HG03457 (cell line): ENCODE measurements around the gene DLG2.
"Not testable (repeated sequence)": the region's sequence is repeated elsewhere in the genome, so short reads cannot be mapped to it uniquely, and the experiment has no call there.

Experiments
- ATAC-seq: cut with Tn5 transposase; IDR thresholded peaks from one replicate; pipeline ENCODE4 v1.9.1; 2021; ENCODE audit warnings: moderate number of reproducible peaks; ENCODE audit not compliant: unreplicated experiment

Gene DLG2

DNA sequence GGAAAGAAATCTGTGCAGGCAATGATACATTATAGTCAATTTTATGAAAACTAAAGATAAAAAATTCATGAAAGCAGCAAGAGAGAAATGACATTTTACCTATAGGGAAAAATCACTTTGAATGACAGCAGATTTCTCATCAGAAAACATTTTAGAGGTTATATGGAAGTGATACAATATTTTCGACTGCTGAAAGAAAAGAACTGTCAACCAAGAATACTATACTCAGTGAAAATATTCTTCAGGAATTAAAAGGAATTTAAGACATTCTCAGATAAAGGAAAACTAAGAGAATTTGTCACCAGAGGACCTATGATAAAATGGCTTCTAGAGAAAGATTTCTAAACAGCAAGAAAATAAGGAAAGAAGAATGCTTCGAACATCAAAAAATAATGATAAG is 820.8 kb downstream of the DLG2 start:
- ATAC-seq, result no peak

DNA sequence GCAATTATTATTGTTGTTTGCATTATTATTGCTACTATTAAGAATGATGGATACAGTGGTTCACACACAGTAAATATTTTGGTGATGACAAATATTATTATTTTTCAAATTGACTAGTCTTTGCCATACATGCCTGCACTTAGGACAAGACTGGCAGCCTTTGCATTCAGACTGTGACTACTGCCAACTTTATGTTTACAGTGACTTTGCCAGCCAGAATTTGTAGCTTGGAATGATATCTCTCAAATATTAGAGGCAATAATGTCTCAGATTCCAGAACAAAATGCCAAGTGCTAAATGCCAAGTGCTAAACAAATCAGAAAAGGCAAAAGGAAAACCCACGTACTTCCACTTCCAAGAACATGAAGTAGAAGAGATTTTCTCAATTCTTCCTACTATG is 823.1 kb downstream of the DLG2 start:
- no peak for ATAC-seq

DNA sequence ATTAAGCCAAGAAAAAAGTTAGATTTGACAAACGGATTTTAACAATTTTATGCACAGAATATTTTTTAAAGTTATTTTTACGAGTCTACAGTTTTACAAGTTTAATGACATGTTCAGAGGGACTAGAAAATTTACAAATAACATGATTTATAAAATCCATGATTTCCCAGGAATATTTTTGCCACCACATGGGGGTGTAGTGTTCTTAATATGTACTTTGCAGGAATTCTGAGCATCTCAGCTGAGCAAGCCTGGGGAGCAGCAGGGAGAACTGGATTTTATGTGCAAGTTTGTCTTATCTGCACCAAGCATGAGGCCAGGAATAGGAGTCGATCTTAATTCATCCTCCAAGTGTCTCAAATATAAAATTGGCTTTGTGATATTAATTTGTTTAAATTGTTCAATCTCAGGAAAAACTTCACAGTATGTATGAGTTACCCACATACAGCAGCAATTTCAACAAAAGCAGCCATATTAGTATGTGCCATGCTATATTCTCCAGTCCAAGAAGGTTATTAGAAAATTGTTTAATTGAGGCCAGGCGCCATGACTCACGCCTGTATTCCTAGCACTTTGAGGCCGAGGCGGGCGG is 826.3 kb downstream of the DLG2 start:
- no peak for ATAC-seq

DNA sequence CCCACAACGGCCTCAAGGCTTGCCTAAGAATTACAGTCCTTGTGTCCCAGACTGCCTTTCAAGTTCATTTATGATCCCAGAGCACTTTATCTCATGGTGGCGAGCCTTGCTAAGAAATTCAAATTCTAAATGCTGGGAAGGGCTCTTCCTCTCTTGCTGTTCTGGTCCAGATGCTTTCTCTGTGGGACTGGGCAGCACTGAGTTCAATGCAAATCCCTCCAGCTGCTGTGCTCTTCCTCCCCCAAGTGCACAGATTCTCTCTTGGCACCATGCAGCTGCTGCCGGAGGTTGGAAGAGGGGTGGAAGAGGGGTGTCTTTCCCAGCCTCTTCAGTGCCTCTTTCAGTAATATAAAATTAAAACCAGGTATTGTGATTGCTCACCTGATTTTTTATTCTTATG is 828.0 kb downstream of the DLG2 start:
- no peak for ATAC-seq

DNA sequence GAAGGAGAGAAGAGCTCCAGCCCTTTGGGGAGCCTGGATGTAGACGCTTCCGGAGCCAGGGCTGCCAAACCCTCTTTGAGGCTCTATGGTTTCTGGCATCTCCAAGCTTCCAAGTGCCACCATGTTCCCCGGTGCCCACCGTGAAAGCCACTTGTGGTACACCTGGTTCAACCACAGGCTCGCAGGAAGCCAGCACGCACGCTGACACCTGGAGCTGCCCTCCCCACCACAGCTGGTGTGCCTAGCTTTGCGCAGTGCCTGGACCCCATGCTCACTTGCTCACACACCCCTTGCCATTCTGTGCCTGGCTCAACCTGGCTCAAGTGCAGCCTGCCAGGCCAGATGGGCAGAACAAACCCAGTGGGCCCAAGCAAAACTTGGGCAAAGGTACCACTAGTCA is 831.4 kb downstream of the DLG2 start:
- no peak for ATAC-seq

DNA sequence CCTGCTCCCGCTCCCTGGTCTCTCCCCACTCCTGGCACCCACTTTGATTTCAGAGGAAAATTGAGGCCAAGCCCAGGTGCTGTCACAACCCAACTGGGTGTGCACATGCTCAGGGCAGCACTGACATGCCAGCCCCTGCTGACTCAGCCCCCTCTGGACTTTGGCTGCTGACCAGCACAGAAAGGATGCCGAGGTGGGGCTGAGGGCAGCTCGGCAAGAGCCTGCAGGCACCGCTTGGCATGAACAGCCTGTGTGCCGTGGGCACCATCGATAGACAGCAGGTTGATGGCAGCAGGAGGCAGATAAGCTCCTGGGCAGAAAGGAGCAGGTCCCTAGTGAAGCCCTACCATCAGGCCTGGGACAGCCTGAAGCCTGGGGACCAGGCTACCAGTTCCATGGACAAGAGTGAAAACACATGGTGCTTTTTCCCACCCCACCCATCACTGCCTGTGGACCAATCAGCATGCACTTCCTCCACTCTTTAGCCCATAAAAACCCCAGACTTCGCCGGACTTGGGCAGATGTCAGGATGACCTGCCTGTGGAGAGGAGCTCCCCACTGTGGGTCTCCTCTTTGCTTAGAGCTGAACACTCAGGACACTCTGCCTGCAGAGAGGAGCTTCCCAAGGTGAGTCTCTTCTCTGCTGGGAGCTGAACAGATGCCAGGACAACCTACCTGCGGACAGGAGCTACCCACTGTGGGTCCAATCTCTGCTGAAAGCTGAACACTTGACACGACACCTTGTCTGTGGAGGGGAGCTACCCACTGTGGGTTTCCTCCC is 832.3 kb downstream of the DLG2 start:
- no peak for ATAC-seq

DNA sequence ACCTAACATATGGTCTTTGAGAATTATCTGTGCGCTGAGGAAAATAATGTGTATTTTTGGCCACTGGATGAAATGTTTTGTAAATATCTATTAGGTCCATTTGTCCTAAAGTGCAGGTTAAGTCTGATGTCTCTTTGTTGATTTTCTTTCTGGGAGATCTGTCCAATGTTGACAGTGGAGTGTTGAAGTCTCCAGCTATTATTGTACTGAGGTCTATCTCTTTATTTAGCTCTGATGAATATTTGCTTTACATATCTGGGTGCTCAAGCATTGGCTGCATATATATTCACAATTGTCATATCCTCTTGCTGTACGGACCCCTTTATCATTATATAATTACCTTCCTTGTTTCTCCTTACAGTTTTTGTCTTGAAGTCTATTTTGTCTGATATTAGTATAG is 833.8 kb downstream of the DLG2 start:
- ATAC-seq, result no peak

DNA sequence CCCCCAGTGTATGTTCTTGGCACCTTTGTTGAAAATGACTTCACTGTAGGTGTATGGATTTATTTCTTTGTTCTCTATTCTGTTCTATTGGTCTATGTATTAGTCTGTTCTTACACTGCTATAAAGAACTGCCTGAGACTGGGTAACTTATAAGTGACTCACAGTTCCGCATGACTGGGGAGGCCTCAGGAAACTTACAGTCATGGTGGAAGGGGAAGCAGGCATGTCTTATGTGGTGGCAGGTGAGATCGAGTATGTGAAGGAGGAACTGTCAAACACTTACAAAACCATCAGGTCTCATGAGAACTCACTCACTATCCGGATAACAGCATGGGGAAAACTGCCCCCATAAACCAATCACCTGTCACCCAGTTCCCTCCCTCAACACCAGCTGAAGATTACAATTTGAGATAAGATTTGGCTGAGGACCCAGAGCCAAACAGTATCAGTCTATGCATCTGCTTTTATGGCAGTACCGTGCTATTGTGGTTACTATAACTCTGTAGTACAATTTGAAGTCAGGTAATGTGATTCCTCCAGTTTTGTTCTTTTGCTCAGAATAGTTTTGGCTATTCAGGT is 836.2 kb downstream of the DLG2 start:
- no peak for ATAC-seq

DNA sequence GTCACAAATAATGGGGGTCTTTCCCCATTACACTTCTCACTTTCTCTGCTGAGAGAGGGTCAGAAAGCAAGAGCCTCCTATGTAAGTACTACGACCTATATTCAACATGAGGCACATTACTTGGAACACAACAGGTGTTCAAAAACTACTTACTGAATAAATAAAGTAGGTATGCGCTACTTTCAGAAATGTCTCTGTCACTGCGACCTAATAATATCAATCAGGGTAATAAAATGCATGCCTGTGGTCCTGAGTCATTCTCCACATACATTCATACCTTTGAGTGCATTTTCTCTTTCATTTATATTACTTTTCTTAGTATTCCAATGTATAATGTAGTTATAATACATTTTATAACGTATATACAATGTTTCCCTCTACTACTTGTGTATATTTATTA is 838.9 kb downstream of the DLG2 start:
- ATAC-seq, result no peak

DNA sequence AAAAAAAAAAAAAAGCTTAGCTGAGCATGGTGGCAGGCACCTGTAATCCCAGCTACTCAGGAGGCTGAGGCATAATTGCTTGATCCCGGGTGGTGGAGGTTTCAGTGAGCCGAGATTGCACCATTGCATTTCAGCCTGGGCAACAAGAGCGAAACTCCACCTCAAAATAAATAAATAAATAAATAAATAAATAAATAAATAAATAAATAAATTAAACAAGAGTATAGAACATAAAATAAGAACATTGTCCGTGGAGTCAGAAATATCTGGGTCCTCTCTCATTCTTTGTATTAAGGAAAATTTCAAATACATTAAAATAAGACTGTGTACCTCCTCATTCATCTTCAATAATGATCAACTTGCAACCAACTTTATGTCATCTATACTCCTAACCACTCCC is 843.0 kb downstream of the DLG2 start:
- ATAC-seq, result not testable (repeated sequence)

DNA sequence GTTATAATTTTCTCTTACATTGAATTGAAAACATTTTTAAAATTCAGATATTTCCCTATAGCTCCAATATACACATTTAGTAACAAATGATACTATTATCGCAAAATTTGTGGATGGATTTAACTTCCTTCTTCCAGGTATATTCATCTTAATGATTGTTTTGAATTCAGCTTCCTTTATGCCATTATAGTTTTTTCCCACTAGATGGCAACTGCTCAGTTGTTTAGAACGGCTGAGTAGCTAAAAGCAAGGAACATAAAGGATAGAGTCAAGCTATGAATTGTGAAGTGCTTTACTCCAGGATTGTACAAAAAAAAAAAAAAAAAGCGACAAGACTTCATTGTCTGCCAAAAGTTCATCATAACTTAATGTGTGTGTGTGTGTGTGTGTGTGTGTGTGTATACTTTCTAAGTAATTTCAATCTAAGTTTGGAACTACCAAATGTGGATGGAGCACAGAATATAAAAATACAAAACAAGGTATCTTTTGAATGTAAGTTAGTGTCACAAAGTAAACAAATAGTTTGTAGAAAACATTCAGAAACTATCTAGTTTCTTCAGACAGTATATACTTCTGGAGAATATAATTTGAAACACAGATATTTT is 846.4 kb downstream of the DLG2 start:
- no peak for ATAC-seq

DNA sequence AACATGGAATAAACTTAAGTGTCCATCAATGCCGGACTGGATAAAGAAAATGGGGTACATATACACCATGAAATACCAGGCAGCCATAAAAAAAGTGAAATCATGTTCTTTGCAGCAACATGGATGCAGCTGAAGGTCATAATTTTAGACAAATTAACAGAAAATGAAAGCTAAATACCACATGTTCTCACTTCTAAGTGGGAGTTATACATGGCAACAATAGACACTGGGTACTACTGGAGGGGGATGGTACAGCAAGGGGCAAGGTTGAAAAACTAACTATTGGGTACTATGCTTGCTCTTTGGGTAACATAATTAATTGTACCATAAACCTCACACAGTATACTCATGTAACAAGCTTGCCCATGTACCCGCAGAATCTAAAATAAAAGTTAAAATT is 851.6 kb downstream of the DLG2 start:
- no peak for ATAC-seq

DNA sequence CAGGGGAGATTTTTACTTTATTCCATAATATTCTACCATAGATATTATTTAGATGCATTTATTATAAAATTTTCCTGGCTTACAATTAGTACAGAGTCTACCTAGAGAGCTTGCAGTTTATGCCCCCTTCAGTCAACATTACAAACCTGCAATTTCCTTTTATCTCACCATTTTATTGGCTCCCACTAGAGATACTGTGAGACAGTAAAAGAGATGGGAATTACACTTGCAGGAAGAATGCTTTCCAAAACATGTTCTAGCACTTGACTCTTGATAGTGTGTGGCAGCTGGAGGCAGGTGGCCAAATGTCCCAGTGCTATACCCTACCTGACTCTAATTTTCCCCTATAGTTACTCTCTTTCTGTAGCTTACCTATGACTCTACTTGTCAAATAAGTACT is 863.2 kb downstream of the DLG2 start:
- no peak for ATAC-seq

DNA sequence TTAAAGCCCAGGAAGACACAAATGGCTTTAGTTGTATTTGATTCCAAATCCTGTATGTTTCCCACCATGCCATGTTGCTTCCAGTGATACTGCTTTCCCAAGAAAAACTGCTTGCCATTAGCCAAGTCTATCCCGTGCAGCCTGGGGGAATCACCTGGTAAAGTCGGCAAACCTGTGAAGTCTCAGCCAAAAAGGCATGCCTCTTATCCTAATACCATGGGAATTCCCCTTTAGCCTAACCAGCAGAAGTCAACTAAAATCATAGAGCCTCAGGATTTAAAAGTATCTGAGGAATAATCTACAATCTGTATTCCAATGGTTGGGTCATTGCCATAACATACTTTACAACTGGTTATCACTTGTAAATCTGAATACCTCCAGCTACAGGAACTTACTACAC is 869.4 kb downstream of the DLG2 start:
- ATAC-seq, result no peak

DNA sequence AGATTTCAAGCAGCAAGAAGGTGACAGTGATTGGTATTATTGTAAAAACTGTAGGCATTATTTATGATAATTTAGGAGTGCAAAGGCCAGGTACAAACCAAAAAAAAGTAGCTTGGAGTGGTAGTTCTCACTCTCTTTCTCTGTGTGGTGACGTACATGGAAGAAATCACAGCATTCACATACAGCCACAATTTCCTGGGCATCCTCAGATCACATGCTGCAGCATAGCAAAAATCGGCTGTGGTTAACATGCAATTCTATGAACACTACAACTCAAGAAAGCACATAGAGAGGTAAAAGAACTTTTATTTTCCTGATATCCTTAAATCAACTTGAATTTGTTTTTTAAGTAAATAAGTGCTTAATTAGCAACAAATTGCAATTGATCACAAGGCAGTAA is 875.8 kb downstream of the DLG2 start:
- no peak for ATAC-seq

DNA sequence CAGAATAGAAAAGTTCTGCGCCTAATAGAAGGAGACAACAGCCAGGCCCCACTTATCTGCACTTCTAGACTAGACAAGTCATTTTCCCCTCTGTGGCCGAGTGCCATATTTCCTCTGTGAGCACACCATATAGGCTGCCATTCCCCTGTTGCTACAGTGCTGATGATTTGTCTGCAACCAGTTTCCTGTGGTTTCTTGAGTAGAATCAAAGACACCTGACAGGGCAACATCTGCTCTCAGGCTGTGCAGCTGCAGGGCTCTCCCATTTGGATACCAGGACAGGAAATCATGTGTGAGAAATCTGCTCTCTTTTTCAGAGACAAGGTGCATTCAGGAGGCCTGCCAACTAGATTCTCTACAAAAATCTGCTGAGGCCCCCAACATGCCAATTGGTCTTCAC is 879.3 kb downstream of the DLG2 start:
- no peak for ATAC-seq

DNA sequence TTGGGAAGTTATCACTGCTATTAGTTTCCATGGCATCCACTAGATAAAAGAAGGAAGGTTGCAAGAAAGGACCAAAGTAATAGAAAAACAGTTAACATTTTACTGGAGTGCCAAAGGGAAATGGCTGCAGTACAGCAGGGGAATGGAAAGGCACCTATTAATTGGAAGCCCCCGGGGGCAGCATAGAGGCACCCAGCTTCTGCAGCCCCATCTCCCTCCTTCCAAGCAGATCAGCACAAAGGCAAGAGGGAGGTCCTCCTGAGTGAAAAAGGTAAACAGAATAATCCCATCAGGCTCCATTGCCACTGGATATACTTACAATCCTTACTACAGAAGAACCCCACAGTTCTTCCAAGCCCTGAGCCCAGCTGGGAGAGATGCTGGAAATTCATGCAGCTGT is 887.1 kb downstream of the DLG2 start:
- ATAC-seq, result no peak

DNA sequence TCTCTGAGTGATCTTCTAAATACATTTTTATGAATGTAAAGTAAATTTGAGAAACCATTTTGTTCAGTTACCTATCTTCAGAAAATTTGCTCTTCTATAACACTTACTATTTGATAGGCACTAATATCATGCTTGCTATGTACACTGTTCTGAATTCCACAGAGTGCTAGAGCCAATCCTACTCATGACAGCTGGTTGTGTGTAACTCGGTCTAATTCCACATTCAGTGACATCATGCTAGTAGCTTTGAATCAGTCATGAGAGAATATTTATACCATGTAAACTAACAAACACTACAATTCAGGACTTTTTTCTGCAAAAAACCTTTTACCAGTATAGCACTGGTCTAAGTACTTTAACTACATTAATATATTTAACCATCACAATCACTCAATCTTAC is 902.9 kb downstream of the DLG2 start:
- ATAC-seq, result no peak

DNA sequence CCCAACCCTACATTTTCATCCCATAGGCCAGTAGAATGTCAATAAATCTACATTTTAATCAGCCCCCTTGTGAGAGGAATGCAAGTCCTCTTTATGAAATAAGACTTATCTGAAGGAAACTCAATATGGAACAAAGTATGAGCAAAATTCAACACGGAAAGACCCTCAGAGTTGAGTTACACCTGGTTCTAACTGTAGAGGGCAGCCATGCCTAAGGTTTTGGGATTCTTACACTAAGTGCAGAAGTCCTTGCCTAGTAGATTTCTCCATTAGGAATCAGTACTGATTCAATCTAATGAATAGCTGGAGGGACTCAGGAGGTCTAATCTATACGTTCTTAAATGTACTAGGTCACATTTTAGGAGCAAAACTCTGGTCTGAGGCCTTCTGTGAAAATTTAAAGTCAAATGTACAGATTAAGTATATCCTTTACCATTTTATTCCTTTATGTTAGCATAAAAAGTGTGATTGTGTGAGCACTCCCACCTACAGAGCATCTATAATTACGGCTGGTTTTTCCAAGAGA is 904.5 kb downstream of the DLG2 start:
- no peak for ATAC-seq

DNA sequence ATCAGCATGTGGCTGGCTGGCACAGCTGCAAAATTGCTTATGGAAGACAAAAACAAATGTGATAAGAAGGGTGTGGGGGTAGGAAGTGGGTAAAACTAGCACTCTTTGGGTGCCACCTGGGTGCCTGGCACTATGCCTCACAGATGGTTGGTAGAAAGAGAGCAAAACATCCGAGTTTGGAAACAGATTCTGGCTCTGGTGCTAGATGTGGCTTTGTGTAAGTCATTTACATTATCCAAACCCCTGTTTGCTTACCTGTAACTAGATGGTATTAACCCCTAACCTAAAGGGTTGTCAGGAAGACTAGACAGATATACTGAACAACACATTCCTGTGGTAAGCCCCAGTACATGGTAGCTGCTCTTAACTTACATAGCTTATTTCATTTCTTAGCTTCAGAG is 905.6 kb downstream of the DLG2 start:
- ATAC-seq, result no peak

DNA sequence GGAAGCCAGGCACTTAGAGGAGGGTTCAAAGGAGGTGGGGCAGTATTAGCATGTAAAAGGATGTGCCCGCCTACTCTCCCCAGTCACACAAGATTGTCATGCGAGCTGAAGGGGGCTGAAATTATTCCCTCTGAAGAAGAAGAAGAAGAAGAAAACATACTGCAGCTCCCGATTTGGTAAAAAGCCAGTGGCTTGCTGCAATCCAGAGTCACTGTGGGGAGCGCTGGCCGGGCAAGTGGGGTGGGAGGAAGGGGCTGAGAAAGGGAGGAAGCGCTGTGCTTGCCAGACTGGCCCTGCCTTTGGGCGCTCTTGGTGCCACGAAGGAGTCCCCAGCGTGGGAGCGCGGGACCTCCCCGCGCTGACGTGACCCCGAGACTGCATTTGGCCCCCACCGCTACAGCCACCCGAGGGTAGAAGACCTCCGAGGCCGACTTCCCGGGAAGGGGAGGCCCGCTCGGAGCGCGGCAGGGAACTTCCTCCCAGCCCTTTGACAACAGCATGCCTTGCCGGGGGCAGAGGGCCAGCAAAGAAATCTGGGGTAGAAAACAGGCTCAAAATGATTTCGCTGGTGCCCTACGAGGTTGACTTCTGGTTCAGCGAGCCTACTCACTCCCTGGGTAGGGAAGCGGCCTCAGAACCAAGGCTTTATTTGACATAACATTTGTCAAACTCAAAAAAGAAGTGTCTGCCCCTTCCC is 906.3 kb downstream of the DLG2 start:
- no peak for ATAC-seq
